ENCODE measurements around the gene KCNMA1. TPM values are rescaled to one million over a fixed set of nuclear protein-coding genes. Genes with fewer than 3 reads are reported as not detected.

Gene KCNMA1
- total RNA-seq, 1 donor from 2014 or later, result 87.6 TPM

DNA sequence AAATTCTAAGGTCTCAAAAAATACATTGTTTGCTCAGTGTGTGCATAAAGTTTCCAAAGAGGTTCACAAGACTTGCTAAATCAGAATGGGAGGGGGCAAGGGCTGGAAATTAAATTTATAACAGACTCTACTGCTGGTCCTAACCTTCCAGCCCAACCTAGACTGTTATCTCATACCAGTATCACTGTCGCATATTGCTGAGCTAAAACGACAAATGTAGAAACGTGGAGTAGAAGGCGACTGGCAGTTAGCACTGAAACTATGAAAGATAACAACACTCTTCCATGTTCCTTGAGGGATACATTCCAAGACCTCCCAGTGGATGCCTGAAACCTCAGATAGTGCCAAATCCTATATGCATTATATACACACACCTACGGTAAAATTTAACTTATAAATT is 514.3 kb downstream of the KCNMA1 start:
- H3K36me3 Mint-ChIP-seq (ENCODE audit: low read depth), result peaks cover 4% of the 10 kb centered on the region

DNA sequence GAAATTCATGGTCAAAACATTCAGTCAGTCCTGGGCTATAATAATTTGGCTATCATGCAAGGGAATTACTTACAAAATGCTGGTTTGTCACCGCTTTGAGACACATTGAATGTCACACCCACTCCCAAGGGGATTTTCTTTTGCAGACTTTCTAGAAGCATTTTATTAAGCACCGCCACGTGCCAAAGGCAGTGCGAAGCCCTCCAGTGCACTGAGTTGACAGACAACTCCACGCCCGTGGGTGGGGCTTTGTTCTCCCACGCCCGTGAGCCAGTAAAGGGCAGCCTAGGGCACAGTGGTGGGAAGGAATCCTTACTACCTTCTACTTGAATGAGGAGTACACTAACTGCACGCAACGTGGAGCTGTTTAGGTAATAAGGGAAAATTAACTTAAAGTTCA is 515.8 kb downstream of the KCNMA1 start:
- Mint-ChIP-seq H3K9me3 (ENCODE audit: low read depth) (no peaks in the 10 kb centered on the region), H3K36me3 (ENCODE audit: low read depth) (peaks cover 4% of the 10 kb centered on the region), H3K27me3 (ENCODE audit: low read depth) (no peaks in the 10 kb centered on the region), H3K4me3 (ENCODE audit: unreplicated experiment) (no peak overlapping the region), H3K27ac (ENCODE audit: unreplicated experiment) (no peak overlapping the region), H3K4me1 (ENCODE audit: low read depth) (peaks cover 3% of the 10 kb centered on the region)
- TF ChIP-seq, protein P1, sequence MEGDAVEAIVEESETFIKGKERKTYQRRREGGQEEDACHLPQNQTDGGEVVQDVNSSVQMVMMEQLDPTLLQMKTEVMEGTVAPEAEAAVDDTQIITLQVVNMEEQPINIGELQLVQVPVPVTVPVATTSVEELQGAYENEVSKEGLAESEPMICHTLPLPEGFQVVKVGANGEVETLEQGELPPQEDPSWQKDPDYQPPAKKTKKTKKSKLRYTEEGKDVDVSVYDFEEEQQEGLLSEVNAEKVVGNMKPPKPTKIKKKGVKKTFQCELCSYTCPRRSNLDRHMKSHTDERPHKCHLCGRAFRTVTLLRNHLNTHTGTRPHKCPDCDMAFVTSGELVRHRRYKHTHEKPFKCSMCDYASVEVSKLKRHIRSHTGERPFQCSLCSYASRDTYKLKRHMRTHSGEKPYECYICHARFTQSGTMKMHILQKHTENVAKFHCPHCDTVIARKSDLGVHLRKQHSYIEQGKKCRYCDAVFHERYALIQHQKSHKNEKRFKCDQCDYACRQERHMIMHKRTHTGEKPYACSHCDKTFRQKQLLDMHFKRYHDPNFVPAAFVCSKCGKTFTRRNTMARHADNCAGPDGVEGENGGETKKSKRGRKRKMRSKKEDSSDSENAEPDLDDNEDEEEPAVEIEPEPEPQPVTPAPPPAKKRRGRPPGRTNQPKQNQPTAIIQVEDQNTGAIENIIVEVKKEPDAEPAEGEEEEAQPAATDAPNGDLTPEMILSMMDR (IDR thresholded peaks at IDR 0.05), result no peak
- no peak for DNase-seq (ENCODE audit: low spot score)

More for the DNA sequence above, 514.3 kb downstream of the KCNMA1 start:
- no peak for DNase-seq (ENCODE audit: low spot score)
- Mint-ChIP-seq H3K4me3 (ENCODE audit: unreplicated experiment) (no peak overlapping the region), H3K4me1 (ENCODE audit: low read depth) (peaks cover 5% of the 10 kb centered on the region), H3K9me3 (ENCODE audit: low read depth) (no peaks in the 10 kb centered on the region), H3K27me3 (ENCODE audit: low read depth) (no peaks in the 10 kb centered on the region), H3K27ac (ENCODE audit: unreplicated experiment) (no peak overlapping the region)
- TF ChIP-seq, protein P1 (IDR thresholded peaks at IDR 0.05), result no peak

DNA sequence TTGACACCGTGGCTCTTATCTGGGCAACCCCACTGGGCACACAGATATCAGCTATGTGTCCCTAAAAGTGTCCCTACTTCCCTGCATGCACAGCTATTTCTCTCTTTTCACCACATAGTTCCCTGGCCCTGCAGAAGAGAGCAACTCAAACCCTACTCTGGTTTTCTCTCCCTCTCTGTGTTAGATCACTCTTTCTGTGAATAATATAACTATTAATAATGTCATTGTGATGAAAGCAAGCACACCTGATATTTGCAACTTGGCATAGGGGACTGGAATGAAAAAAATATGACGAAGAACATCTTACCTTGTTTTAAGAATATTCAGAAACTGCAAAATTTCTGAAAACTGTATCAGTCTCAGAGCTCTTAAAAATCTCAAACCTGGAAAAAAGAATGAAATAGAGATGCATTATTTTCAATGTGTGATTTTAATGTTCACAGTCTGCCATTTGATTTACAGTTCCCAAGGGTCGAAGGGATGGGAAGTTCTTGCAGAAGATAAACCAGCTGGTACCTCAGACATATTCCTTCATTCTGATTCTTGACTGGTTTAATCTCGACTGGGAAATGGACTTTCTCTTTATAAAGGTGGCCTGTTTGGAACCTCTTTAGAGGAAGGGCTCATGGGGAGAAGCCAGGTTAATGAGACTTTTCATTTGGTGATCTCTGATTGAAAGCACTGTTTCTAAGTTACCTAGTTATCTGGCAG is 516.8 kb downstream of the KCNMA1 start:
- no peak for DNase-seq (ENCODE audit: low spot score)
- H3K4me1 Mint-ChIP-seq (ENCODE audit: low read depth), result peaks cover 3% of the 10 kb centered on the region
- H3K27ac Mint-ChIP-seq (ENCODE audit: unreplicated experiment), result no peak overlapping the region
- H3K9me3 Mint-ChIP-seq (ENCODE audit: low read depth), result no peaks in the 10 kb centered on the region
- no peaks in the 10 kb centered on the region for H3K27me3 Mint-ChIP-seq (ENCODE audit: low read depth)
- TF ChIP-seq, protein P1 (IDR thresholded peaks at IDR 0.05), result no peak
- no peak overlapping the region for H3K4me3 Mint-ChIP-seq (ENCODE audit: unreplicated experiment)
- peaks cover 8% of the 10 kb centered on the region for H3K36me3 Mint-ChIP-seq (ENCODE audit: low read depth)

DNA sequence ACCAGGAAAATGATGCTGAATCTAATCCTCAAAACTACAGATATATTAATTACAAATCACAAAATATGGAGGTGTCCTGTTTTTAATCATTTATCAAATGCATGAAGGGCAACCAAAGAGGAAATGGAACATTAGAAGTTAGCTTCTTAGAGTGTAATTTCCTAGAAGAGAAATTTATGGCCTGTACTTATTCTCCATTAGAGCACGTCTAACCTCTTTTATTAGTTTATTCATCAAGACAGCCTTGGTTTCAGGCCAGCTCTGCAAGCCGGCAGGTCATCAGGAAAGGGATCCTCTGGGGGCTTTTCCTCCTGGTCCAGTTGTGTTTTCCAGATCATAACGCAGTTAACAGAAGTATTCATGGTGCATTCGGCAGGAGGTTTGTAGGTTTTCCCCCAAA is 517.6 kb downstream of the KCNMA1 start:
- no peak for DNase-seq (ENCODE audit: low spot score)
- TF ChIP-seq, protein P1 (IDR thresholded peaks at IDR 0.05), result no peak
- no peaks in the 10 kb centered on the region for H3K9me3 Mint-ChIP-seq (ENCODE audit: low read depth)
- no peaks in the 10 kb centered on the region for H3K27me3 Mint-ChIP-seq (ENCODE audit: low read depth)
- peaks cover 3% of the 10 kb centered on the region for H3K4me1 Mint-ChIP-seq (ENCODE audit: low read depth)
- no peak overlapping the region for H3K27ac Mint-ChIP-seq (ENCODE audit: unreplicated experiment)
- peaks cover 6% of the 10 kb centered on the region for H3K36me3 Mint-ChIP-seq (ENCODE audit: low read depth)
- H3K4me3 Mint-ChIP-seq (ENCODE audit: unreplicated experiment), result no peak overlapping the region

DNA sequence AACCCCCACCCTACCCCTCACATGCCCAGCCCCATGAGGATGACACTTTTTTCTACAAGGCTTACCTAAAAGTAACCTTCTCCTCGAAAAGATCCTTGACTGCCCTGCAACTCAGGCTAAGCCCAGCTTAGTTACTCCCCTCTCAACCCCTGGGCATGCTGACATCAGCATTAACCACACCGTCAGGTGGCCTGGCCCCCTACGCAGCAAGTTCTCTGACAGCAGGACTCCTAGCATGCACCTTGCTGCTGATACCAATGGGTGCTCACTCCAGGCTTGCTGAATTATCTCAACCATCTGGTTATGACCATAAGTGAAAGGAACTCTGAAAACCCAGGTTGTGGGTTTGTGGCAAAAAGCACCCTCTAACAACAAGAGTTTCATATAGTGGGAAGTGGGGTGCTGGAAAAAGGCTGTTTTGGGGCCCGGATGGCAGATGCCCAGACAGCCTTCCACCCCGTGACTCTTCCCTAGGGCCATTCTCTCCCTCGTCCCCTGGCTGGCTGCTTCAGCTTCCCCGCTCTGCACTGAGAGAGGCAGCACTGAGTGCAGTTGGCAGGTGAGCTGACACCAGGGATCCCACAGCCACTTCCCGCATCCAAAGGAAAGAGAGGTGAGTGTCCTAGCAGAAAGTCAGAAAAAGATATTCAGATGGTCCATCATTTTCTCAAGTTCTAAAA is 518.9 kb downstream of the KCNMA1 start:
- no peak overlapping the region for H3K4me3 Mint-ChIP-seq (ENCODE audit: unreplicated experiment)
- TF ChIP-seq, protein P1 (IDR thresholded peaks at IDR 0.05), result no peak

More for the DNA sequence above, 518.9 kb downstream of the KCNMA1 start:
- Mint-ChIP-seq H3K27ac (ENCODE audit: unreplicated experiment) (no peak overlapping the region), H3K27me3 (ENCODE audit: low read depth) (no peaks in the 10 kb centered on the region), H3K9me3 (ENCODE audit: low read depth) (no peaks in the 10 kb centered on the region), H3K36me3 (ENCODE audit: low read depth) (peaks cover 6% of the 10 kb centered on the region), H3K4me1 (ENCODE audit: low read depth) (peaks cover 3% of the 10 kb centered on the region)
- no peak for DNase-seq (ENCODE audit: low spot score)

All from chondrocyte (in vitro differentiated cells).